GM12865 (cell line): Measurements from ENCODE around the gene MFNG.

Source experiments
- DNase-seq: peaks from one replicate; pipeline ENCODE4 v3.0.0; 2010; ENCODE audit warnings: low read depth
- H3K4me3 ChIP-seq: 2 replicates; pipeline ENCODE4 v1.5.1; 2011; ENCODE audit warnings: mild to moderate bottlenecking, low read depth, low read length, control low read depth
- CTCF ChIP-seq: IDR thresholded peaks from 2 replicates; pipeline ENCODE4 v1.5.1; 2011; ENCODE audit warnings: low read length, control low read depth, low read depth, inconsistent platforms; ENCODE audit not compliant: insufficient read depth; ENCODE audit errors: missing control alignments

Gene MFNG

GRCh38 chr22:37500745-37501609 is 14.8 kb upstream of the MFNG start:
- TF ChIP-seq CTCF = no peak
- no peak for DNase-seq
- no peak overlapping the region for H3K4me3 ChIP-seq

GRCh38 chr22:37499789-37500540 is 13.8 kb upstream of the MFNG start:
- no peak for DNase-seq
- no peak overlapping the region for H3K4me3 ChIP-seq

GRCh38 chr22:37499027-37499707 is 13.0 kb upstream of the MFNG start:
- no peak for TF ChIP-seq CTCF
- no peak overlapping the region for H3K4me3 ChIP-seq
- no peak for DNase-seq

More at GRCh38 chr22:37499789-37500540, 13.8 kb upstream of the MFNG start:
- no peak for TF ChIP-seq CTCF

GRCh38 chr22:37498289-37498909 is 12.2 kb upstream of the MFNG start:
- DNase-seq = peak; percentile 78
- H3K4me3 ChIP-seq = no peak overlapping the region
- peak; percentile 82 for TF ChIP-seq CTCF

- no peak for DNase-seq
- TF ChIP-seq CTCF = no peak
- H3K4me3 ChIP-seq = no peak overlapping the region
These were observed 10.9 kb upstream of the MFNG start for GRCh38 chr22:37497062-37497599.

GRCh38 chr22:37496651-37497050 is 10.5 kb upstream of the MFNG start:
- no peak overlapping the region for H3K4me3 ChIP-seq
- no peak for TF ChIP-seq CTCF
- DNase-seq = no peak
